Epidermal melanocyte (primary cell): ENCODE results near the gene AREG.

Source experiments
- DNase-seq: peaks from one replicate; pipeline ENCODE4 v3.0.0; 2011; ENCODE audit warnings: low spot score; ENCODE audit not compliant: insufficient read length

The AREG gene

DNA sequence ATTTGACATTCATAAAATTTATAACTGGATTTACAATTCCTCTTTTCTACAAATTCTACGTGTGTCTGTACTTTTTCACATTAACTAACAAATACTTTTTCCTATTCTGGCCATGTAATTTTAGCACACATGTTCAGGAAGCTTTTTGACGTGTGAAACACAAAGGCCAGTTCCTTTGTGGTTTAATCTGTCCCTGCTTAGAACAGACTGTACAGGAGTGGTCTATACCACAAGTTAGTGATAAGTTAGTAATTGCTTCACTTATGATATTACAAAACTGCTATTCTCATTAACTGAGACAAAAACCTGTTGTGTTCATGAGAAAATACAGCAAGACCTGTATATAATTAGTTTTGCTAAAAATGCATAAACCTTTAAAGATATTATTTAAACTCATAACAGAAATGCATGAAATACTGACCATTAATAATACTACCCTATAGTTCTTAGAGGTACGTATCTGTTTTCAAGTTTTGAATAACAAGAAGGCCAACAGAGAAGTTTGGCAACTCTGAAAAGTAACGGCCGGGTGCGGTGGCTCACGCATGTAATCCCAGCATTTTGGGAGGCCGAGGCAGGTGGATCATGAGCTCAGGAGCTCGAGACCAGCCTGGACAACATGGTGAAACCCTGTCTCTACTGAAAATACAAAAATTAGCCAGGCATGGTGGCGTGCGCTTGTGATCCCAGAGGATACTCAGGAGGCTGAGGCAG is 13.7 kb upstream of the AREG start:
- DNase-seq: no peak

DNA sequence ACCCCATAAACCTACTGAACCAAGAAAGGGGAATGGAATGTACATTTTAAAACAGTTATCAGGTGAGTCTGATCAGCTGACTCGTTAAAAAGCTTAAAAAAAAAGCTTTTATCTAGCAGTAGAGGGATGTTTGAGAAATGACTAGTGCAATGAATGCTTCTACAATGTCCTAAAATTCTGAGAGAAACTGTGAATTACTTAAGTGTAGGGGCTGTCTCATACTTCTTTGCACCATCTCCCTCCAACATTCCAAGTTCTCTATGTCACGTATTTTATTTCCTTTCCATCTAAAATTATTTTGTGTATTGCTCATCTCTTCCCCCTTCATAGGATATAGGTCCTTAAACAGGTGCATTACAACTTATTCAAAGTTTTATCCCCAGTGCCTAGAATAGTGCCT is 11.9 kb upstream of the AREG start:
- no peak for DNase-seq

DNA sequence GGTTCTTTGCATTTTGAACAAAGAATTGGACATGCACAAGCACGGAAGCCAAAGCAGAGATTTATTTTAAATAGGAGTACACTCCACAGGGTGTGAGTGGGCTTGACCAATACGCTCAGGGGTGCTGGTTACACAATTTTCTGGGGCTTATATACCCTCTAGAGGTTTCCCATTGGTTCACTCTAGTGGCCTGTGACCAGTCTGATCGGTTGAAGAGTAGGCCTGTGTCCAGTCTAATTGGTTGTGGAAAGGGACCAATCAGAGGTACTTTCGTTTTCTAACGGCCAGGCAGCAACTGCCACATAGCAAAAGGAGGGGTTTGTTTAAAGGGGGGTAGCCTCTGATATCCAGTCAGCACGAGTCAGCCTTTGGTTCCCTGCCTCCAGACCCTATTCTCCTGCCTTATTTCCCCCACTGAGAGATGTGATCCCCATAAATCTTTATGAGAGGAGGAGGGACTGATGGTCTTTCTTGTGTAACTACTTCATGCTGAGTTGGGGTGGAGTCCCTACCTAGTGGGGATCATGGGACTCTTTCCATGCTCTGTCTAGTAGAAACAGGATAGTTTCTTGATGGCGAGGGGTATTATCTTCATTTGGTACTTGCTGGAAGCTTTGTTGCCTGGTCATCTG is 11.3 kb upstream of the AREG start:
- no peak for DNase-seq

DNA sequence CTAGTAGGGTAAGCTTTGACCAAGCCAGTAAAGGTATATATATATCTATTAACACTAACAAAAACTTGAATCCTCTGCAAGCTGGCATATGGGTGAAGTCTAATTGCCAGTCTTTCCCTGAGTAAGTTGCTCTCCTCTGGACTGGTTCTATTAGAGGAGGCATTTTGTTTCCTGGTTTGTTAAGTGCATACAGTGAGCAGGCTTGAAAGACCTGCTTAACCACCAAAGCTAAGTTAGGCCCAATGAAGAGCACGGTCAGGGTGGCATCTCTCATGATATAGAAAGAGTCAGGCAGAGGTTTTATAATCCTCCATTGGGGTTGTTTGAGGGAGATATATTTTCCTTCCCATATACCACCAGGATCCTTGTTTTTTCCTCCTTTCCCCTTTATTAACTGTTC is 9.6 kb upstream of the AREG start:
- DNase-seq: no peak

DNA sequence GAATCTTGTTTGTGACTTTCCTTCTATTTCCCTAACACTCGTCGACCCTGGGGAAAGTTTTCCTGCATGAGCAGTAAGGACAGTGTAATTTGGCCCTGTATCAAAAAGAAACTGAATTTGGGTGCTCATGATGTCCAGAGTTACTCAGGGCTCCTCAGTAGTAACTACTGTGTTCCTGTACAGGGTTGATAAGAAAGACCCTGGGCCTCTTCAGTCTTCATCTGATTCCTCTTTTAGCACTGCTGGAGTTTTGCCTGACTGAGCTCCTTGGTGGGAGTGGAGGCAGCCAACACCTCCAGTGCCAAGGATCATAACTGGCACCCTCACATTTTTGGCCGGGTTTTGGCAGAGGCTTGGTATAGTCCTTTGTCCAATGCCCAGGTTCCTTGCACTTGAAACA is 7.1 kb upstream of the AREG start:
- no peak for DNase-seq

DNA sequence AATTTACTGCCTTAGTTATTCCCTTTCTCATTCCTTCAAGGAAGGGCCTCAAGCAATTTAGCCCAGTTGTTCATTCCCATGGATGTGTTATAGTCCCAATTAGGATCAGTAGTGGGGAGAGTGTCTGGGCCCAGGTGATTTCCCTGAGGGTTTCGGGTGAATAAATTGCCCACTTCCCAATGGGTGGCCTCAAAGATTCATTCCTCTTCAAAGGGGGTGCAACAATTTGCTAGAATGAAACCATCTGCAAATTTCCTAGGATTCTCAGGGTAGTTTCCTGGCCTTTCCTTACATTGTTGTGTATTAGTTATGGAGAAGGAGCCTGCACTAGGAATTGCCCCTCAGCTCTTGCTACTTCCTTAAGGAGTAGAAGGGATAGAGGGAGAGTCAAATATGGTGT is 6.3 kb upstream of the AREG start:
- no peak for DNase-seq

DNA sequence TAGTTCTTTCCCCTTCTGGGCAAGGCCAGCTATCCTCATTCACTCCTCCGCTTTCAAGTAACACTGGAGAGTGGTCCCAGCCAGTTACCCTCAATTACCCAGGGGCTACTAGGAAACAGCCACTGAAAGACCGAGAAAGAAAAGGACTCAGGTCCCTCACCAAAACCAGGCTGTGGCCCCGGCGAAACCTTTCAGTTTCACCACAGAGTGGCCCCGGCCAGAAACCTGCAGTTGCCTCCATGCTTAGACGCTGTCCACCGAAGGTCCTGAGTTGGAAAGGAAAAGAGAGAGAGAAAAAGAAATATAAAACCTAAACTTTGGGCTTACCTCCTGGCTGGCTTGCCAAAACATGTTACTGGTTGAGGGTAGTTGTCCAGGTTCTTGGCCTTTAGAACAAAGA is 5.0 kb upstream of the AREG start:
- DNase-seq: no peak

DNA sequence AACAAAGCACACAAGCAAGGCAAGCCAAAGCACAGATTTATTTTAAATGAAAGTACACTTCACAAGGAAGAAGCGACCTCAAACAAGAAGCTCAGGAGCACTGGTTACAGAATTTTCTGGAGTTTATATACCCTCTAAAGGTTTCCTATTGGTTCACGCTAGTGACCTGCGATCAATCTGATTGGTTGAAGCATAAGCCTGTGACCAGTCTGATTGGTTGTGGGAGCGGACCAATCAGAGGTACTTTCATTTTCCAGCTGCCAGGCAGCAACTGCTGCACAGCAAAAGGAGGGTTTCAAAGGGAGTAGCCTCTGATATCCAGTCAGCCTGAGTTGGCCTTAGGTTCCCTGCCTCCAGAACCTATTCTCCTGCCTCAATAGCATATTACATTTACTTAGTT is 4.6 kb upstream of the AREG start:
- DNase-seq: no peak

DNA sequence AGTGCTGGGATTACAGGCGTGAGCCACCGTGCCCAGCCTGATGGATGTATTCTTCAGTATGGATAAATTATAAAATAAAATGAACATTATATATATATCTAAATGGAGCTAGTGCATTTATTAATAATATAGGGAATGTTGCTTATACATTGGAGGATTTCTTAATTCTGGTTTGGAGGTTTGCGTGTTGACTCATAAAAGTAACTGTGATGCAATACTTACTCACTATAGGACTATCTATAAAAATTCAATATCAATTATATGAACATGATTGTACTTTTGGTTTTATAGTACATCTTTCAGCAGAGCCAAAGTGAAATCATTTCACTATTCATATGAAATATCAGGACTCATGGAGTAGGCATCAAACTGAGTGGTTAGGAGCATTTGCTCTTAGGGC is 3.2 kb upstream of the AREG start:
- no peak for DNase-seq

DNA sequence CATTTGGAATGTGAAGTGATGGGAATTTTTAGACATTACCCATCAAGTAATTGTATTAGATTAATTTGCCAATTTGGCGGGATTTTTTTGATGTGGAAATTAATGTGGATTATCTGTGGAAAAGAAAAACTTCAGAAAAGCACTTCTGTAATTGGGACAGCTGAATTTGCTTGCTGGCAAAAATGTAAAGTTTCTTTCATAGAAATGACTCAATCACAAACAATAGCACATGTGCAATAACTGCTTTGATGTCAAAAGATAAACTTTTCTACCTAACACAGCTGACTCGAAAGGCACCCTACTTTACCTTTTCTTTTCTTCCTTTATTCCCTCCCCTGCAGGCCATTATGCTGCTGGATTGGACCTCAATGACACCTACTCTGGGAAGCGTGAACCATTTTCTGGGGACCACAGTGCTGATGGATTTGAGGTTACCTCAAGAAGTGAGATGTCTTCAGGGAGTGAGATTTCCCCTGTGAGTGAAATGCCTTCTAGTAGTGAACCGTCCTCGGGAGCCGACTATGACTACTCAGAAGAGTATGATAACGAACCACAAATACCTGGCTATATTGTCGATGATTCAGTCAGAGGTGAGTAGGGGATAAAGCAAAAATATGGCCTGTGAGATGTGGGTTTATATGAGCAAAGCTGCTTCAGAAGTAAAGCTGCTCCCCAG is 1.4 kb downstream of the AREG start:
- no peak for DNase-seq

DNA sequence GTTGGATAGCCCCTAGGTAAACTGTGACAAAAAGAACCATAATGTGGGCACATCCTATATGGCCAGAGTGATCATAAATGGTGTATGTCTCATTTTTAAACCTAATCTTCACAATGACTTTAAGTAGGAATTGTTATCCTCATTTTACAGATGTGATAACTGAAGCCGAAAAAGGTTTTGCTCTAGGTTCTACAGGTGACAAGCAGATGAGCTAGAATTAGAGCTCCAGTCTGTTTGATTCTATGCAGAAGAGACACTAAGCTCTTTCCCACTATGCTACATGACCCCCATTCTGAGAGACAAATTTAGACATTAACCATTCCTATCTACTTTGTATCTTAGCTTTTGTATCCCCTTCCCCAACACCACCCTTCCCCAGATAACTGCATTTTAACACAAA is 2.0 kb downstream of the AREG start:
- no peak for DNase-seq

DNA sequence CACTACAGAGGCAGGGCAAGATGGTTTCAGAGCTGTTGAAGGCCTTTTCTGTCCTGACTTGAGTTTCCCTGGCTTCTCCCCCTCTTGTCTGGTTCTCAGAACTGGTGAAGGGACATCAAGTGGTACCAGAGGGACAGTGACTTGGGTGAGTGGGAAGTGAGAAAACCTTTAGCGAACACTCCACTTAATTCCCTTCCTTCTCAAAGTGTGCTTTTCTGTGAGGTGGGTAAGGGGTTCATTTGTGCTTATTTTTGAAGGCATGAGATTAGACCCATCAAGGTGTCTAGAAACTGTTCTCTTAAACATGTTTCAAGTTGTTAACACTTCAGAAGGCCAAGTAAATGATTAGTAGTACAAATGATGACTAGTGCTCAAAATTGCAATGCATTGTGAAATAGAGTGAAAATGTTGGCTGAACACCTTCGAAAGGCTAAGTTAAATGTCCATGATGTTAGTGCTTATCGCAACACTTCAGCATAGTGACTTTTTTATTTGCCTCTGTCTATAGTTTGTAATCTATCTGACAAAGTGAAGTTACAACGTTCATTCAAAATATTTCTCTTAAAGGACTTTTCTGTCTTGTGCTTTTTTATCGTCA is 2.8 kb downstream of the AREG start:
- DNase-seq: no peak

DNA sequence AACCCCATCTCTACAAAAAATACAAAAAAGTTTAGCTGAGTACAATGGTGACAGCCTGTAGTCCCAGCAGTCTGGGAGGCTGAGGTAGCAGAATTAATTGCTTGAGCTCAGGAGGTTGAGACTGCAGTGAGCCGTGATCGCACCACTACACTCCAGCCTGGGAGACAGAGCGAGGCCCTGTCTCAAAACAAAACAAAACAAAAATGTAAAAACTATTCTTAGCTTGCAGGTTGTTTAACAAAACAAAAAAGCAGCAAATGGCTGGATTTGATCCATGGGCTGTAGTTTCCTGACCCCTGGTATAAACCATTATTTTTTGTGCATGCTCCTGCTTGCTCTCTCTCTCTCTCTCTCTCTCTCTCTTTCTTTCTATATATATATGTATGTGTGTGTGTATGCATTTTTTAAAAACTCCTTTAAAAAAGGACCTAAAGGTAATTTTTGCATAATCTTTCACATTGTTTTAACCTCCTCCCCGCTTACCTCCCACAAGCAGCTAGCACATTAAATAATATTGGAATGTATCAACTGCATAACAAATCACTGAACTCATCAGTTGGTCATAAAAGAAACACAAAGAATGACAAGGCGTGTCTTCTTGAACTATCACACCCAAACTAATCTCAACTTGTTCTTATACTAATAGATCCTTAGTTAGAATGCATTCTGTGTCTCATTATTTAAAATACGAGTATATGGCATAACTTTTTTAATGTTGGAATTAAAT is 4.8 kb downstream of the AREG start:
- no peak for DNase-seq

DNA sequence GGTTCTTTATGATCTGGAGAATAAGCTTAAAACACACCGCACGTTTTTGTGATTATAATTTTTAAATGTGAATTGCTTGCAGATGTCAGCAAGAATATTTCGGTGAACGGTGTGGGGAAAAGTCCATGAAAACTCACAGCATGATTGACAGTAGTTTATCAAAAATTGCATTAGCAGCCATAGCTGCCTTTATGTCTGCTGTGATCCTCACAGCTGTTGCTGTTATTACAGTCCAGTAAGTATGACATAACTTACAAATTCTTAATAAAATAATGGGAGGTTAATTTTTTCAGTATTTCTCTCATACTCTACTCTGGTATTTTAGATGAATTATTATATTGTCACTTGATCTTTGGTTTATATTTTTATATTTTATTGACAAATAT is 5.4 kb downstream of the AREG start:
- DNase-seq: no peak

DNA sequence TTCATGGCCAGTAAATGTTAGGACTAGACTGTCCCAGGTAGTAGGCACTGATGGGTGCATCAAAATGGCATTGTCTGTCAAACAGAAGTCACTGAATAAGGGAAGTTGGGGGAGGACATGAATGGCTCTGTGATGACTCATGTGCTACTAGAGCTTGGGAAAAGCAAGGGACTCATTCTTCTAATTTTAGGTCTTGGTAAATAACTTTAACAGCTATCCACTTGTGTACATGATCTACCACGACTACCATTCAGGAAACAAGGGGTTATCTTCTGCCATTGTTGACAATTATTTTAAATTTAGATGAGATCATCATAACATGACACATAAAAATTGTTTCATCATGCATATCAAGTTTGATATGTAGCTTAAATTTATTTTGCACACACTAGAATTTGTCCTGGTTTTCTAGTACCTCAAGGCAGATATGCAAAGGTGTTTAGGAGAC is 6.3 kb downstream of the AREG start:
- no peak for DNase-seq

DNA sequence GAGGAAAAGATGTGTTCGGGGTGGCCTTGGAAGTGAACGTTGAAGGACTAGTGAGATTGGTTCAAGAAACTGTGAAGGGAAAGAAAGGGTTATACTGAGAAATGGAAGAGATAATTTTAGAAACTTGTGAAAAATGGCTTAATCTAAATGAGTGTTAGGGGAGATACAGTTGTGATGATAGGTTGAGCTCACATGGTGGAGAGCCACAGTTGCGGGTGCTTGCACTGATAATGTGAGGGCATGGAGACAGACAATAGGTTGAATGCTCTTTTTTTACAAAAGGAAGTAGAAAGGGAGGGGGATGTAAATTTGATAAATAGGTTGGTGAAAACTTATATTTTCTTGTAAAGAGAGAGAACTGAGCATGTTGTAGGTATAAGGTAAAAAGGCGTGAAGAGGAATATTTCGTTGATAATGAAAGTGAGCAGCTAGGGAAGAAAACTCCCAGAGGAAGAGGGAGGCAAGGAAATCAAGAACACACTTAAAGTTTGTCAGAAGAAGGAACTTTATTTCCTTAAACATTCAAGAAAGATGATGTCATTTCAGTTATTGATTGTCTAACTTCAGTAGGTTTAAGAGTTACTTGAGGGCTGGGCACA is 8.2 kb downstream of the AREG start:
- no peak for DNase-seq

DNA sequence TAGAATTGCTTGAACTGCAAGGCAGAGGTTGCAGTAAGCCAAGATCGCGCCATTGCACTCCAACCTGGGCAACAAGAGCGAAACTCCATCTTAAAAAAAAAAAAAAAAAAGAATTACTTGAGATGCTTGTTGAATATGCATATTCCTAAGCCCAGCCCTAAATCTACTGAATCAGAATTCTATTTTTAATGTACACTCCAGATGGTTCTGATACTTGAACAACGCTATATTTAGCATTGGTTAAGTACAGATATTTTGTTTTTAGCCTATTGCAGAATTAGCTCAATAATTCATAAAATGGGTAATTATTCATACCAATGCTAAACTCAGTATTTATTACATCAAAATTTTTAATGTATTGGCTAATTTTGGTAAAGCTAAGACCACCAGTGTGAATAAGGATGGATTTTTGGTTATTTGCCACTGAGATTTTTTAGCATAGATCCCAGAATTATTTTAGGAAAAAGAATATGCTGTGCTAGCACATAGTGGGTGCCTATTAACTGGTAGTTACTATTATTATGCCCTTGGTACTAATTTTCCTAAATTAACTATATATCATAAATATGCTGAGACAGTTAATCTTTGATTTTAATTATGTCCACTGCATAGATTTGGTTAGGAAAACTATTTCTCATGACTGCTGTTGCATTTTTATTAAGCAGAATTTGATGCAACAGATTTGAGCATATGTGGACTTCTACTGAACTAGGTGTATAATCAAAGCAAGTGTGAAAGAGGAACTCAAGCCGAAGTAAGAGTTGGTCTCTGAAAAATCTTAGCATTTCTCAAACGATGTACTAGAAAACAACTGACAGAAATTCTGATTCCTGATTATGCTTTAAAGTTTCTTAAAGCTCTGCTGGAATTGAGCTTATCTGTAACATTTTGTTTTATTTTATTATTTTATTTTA is 9.2 kb downstream of the AREG start:
- DNase-seq: no peak

DNA sequence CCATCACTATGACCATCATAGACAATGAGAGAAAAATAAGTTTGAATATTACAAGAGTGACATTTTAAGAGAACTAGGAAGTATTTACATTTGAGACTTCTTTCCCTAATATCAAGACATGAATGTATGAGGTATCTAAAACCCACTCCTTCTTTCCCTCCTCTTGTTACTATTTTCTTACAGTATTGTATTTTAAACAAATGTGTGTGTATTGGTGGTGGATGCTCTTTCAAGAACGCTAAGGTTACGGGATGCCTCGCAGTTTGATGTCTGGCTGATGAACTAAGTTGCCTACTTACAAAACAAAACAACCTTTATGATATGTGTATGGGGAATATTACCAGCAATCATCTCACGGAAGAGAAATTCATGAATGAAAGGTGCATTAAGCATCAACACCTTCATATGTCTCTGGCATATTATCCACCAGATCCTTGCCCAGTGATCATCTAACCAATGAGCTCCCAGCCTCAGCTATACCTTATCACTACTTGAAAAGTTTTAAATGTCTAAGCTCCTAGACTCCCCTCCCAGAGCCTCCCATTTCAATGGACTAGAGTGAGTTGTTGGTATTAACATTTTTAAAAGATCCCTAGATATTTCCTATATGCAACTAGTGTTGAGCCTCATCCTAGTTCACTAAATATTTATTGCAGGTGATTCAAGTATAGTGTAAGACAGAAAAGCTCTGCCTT is 10.6 kb downstream of the AREG start:
- no peak for DNase-seq

DNA sequence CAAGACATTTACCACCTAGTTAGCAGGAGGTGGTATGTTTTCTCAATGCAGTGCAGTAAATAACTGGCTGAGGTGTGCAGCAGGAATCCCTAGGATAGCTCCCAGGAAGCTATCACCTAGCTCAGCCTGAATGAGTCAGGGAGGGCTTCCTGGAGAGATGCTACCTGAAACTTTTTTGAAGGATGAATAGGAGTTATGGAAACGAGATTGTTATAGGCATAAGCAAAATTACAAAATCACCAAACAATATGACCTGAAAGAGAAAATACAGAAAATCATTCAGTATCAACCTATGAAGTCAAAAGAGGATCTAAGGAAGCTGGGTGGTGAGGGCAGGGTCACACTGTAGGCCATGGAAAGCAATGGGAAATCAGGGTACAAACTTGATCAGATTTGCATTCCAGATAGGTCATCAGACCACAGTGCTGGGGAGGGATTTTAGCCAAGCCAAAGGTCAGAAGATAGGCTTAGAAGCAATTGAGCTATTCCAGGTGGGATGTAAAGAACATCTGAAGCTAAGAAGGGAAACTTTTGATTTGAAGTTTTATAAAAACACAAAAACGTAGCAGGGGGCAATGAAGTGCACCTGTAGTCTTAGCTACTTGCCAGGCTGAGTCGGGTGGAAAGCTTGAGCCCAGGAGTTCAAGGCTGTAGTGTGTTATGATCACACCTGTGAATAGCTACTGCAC is 11.3 kb downstream of the AREG start:
- no peak for DNase-seq
